ENCODE results near the gene NTN1.

NTN1 gene

DNA sequence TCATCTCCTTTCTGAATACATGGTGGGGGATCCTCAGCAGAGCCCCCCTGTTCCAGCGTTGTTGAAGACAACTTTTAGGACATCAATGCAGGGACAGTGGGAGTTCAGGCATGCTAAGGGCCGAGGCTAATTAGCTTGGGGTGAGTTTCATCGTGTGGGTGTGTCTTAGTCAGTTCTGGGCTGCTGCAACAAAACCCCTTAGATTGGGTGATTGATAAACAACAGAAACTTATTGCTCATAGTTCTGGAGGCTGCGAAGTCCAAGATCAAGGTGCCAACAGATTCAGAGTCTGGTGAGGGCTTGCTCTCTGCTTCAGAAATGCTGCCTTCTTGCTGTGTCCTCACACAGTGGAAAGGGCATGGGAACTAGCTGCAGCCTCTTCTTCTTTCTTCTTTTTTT is 214.0 kb downstream of the NTN1 start:
- no peak for TF ChIP-seq POLR2AphosphoS5 (IDR thresholded peaks at IDR 0.05; ENCODE audit: low read depth, low read length)
- TF ChIP-seq SPI1 (IDR thresholded peaks at IDR 0.05; ENCODE audit: low read depth, low read length) = no peak
- TF ChIP-seq PAX5 (IDR thresholded peaks at IDR 0.05; ENCODE audit: insufficient read depth, low read length, severe bottlenecking) = no peak
- no peak for TF ChIP-seq TAF1 (IDR thresholded peaks at IDR 0.05; ENCODE audit: low read depth, low read length)
- TF ChIP-seq POU2F2 (IDR thresholded peaks at IDR 0.05; ENCODE audit: low read depth, low read length) = no peak
- no peak for TF ChIP-seq POLR2A (IDR thresholded peaks at IDR 0.05; ENCODE audit: low read depth, low read length)
- FAIRE-seq (no peak), DNase-seq (ENCODE audit: insufficient read length, low spot score) (no peak)

DNA sequence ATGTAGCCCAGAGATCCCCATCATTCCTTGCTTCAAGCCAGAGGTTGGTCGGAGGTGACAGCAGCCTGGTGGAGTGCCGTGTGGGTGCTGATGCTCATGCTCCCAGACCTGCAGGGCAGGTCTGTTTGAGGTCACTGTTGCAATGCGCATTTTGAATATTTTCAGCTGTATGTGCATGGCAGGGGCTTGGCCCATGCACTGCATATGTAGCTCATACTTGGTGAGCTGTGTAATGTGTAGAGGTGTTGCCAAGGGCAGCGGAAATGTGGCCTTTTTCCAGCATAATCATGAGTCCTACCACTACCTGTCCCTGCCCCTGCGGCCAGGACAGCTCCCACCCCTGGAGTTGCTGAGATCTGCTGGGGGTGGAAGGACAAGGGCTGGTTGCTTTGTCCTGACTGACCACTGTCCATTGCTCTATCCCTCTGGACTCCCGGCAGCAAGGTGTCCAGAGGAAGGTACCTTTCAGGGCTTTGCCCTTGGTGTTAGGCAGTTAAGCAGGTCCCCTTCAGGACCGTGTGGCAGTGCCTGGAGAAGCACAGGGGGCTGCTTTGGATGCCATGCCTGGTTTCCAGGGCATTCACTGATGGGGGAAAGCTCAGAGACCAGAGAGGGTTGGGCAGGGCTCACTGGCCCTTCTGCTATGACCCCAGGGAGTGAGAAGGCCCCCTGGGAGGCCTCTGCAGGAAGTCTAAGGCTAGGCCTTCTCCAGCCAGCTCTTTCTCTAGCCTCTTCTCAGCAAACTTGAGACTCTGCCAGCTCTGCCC is 215.2 kb downstream of the NTN1 start:
- TF ChIP-seq POLR2A (IDR thresholded peaks at IDR 0.05; ENCODE audit: low read depth, low read length) (no peak), SPI1 (IDR thresholded peaks at IDR 0.05; ENCODE audit: low read depth, low read length) (no peak), TAF1 (IDR thresholded peaks at IDR 0.05; ENCODE audit: low read depth, low read length) (no peak), POLR2AphosphoS5 (IDR thresholded peaks at IDR 0.05; ENCODE audit: low read depth, low read length) (no peak), PAX5 (IDR thresholded peaks at IDR 0.05; ENCODE audit: insufficient read depth, low read length, severe bottlenecking) (no peak), POU2F2 (IDR thresholded peaks at IDR 0.05; ENCODE audit: low read depth, low read length) (no peak)
- DNase-seq (ENCODE audit: insufficient read length, low spot score) (no peak), FAIRE-seq (no peak)

DNA sequence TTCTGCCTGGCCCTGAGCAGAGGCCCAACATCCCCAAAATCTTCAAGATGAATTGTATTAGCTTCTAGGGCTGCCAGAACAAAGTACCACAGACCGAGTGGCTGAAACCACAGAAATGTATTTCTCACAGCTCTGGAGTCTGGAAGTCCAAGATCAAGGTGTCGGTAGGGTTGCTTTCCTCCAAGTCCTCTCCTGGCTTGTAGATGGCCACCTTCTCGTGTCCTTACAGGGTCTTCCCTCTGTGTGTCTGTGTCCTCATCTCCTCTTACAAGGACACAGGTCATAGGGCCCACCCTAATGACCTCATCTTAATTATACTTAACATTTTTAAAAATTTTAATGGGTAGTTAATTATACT is 215.7 kb downstream of the NTN1 start:
- TF ChIP-seq POU2F2 (IDR thresholded peaks at IDR 0.05; ENCODE audit: low read depth, low read length) = no peak
- TF ChIP-seq POLR2A (IDR thresholded peaks at IDR 0.05; ENCODE audit: low read depth, low read length) = no peak
- TF ChIP-seq SPI1 (IDR thresholded peaks at IDR 0.05; ENCODE audit: low read depth, low read length) = no peak
- no peak for TF ChIP-seq POLR2AphosphoS5 (IDR thresholded peaks at IDR 0.05; ENCODE audit: low read depth, low read length)
- no peak for TF ChIP-seq PAX5 (IDR thresholded peaks at IDR 0.05; ENCODE audit: insufficient read depth, low read length, severe bottlenecking)
- no peak for TF ChIP-seq TAF1 (IDR thresholded peaks at IDR 0.05; ENCODE audit: low read depth, low read length)
- FAIRE-seq = no peak
- no peak for DNase-seq (ENCODE audit: insufficient read length, low spot score)

DNA sequence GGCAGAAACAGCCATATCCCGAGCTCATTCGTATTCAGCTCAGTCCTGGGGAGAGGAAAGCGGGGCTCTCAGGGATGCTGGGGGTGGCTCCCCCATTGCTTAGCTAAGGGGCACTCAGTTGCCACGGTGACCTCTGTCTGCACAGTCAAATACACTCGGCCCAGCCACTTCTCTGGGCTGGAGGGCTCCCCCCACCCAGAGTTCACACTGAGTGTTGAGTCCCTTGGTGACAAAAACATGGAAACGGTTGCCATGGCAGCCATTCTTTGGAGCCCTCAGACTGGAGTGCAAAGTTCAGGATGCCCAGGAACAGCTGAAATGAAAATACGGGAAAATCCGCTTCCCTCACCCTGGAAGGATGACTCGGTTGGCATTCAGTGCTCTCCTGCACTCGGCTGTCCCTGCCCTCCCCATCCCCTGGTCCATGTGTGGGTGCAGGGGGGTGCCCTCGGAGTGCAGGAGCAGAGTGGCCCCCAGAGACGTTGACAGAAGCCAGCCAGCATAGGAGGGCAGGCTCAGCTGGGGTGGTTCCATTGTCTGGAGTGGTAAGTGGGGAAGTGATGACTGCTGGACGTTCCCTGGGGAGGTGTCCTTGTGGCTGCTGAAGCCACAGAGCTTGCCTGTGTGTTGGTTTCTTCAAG is 216.5 kb downstream of the NTN1 start:
- no peak for FAIRE-seq
- TF ChIP-seq SPI1 (IDR thresholded peaks at IDR 0.05; ENCODE audit: low read depth, low read length) = 0 out of 2 replicates have a peak, but pooled peaks have one; percentile 10
- TF ChIP-seq POU2F2 (IDR thresholded peaks at IDR 0.05; ENCODE audit: low read depth, low read length) = no peak
- no peak for DNase-seq (ENCODE audit: insufficient read length, low spot score)

DNA sequence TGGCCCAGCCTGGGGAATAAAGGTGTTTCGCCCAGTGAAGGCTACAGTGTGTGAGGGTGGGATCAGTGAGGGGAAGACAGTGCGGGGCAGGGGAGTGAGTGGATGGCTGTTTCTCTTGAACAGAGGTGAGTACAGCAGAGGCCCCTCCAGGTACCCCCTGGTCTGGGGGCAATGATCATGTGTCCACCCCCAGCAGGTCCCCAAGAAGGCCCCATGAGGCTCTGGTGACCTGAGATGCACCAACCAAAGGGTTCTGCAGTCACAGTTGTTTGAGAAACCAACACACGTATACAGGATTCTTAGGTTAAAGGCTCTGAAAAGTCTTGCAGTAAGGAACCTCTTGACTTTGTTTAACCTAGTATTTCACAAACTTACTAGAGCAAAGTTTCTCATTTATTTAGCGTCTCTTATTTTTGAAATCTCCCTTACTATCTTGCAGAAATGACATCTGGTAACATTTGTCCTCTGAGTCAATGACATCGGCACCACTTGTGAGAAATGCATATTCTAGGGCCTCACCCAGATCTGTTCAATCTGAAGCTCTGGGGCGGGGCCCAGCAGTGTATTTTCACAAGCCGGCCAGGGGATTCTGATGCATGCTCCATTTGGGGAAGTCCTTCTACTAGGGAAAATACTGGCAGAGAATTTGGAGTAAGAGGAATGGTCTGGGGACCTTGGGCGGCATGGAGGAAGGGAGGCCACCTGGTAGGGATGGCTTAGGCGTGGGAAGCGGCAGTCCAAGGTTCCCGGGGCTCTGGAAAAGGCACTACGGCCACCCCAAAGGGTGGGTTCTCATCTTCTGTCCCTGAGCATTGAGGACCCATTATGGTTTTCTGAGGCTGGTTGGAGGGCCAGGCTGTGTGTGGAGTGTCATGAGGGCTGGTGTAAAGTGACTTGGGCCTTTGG is 217.3 kb downstream of the NTN1 start:
- TF ChIP-seq POLR2A (IDR thresholded peaks at IDR 0.05; ENCODE audit: low read depth, low read length) (no peak), POU2F2 (IDR thresholded peaks at IDR 0.05; ENCODE audit: low read depth, low read length) (no peak), POLR2AphosphoS5 (IDR thresholded peaks at IDR 0.05; ENCODE audit: low read depth, low read length) (no peak), TAF1 (IDR thresholded peaks at IDR 0.05; ENCODE audit: low read depth, low read length) (no peak), PAX5 (IDR thresholded peaks at IDR 0.05; ENCODE audit: insufficient read depth, low read length, severe bottlenecking) (no peak), SPI1 (IDR thresholded peaks at IDR 0.05; ENCODE audit: low read depth, low read length) (no peak)
- DNase-seq (ENCODE audit: insufficient read length, low spot score) (no peak), FAIRE-seq (no peak)

DNA sequence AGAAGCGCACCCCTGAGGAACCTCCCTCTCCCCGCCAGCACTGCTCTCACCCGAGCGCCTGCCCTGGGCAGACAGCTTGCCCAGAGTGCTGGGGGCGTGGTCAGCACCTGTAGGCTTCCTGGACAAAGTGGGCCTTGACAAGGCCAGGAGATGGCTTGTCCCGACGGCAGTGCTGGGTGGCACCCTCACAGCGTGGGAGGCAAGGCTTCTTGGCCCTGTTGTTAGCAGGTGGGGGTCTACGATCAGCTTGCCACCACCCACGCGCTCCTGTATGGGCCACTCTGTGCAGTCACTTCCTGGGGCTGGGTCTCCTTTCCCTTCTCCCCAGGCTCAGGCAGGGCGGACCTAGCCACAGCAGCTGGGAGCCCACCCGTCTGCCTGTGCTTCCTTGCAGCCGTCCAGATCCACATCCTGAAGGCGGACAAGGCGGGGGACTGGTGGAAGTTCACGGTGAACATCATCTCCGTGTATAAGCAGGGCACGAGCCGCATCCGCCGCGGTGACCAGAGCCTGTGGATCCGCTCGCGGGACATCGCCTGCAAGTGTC is 218.0 kb downstream of the NTN1 start:
- FAIRE-seq = peak; percentile 65

DNA sequence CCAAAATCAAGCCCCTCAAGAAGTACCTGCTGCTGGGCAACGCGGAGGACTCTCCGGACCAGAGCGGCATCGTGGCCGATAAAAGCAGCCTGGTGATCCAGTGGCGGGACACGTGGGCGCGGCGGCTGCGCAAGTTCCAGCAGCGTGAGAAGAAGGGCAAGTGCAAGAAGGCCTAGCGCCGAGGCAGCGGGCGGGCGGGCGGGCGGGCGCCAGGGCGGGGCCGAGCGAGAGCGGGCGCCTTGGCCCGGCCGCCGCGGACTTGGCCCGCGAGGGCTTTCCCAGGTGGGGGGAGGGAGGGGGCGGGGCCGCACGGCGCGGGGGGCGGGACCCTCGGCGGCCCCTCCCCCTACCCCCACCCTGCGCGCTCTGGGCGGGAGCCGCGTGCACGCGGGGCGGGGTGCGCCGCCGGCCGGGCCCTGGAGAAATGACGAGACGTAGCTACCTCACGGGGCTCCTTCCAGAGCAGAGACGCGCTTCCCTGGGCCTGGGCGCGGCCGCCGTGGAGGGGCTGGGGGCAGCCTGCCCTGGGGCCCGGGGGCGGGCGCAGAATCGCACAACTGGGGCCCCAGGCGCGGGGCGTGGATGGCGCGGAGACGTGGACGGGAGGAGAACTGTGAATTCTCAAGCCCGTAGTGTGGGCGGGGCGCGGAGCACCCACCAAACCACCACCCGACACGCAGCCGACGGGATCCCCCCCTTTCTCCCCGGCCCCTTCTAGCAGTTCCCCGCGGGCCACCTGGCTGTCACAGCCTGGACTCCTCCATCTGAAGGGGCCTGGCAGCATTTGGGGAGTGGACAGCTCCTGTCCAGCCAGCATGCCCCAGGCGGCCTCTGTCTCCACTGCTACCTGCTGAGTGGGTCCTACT is 218.7 kb downstream of the NTN1 start:
- no peak for TF ChIP-seq TAF1 (IDR thresholded peaks at IDR 0.05; ENCODE audit: low read depth, low read length)
- no peak for TF ChIP-seq POLR2AphosphoS5 (IDR thresholded peaks at IDR 0.05; ENCODE audit: low read depth, low read length)
- TF ChIP-seq SPI1 (IDR thresholded peaks at IDR 0.05; ENCODE audit: low read depth, low read length) = no peak
- TF ChIP-seq POLR2A (IDR thresholded peaks at IDR 0.05; ENCODE audit: low read depth, low read length) = no peak
- no peak for TF ChIP-seq POU2F2 (IDR thresholded peaks at IDR 0.05; ENCODE audit: low read depth, low read length)
- no peak for TF ChIP-seq PAX5 (IDR thresholded peaks at IDR 0.05; ENCODE audit: insufficient read depth, low read length, severe bottlenecking)
- FAIRE-seq = peak; percentile 70
- DNase-seq (ENCODE audit: insufficient read length, low spot score) = peak; percentile 93

More for the DNA sequence above, 218.0 kb downstream of the NTN1 start:
- no peak for DNase-seq (ENCODE audit: insufficient read length, low spot score)
- TF ChIP-seq POLR2AphosphoS5 (IDR thresholded peaks at IDR 0.05; ENCODE audit: low read depth, low read length) = no peak
- TF ChIP-seq POLR2A (IDR thresholded peaks at IDR 0.05; ENCODE audit: low read depth, low read length) = no peak
- TF ChIP-seq POU2F2 (IDR thresholded peaks at IDR 0.05; ENCODE audit: low read depth, low read length) = no peak
- TF ChIP-seq TAF1 (IDR thresholded peaks at IDR 0.05; ENCODE audit: low read depth, low read length) = no peak
- TF ChIP-seq SPI1 (IDR thresholded peaks at IDR 0.05; ENCODE audit: low read depth, low read length) = no peak
- TF ChIP-seq PAX5 (IDR thresholded peaks at IDR 0.05; ENCODE audit: insufficient read depth, low read length, severe bottlenecking) = no peak

DNA sequence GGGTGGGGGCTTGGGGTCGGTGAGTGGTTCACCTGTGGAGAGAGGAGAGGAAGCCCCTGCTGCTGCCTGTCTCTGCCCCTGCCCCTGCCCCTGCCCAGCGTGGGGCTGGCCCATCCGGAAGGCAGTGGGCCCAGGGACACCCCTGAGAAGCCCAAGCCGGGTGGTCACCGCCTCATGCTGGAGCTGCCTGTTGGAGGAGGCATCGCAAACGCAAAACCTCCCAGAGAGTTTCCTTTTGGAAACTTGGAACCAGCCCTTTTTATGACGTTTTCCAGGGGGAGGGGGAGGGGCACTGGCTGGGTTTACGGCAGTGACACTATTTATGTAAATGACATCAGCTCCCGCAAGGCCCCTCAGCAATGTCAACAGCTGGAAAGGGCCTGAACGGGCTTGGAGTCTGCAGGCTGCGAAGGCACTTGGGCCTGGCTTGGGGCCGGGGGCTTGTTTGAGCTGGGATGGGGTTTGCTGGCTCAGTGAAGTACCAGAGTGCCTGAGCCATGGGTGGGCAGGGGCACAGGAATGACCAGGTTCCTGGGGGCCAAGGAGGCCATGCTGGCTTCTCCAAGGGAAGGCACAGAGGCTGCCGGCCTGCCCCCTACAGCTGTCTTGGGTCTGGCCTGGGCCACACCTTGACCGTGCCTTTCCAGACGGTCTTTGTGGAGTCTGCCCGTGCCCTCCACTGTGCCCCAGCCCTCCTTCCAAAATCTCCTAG is 219.5 kb downstream of the NTN1 start:
- FAIRE-seq (no peak), DNase-seq (ENCODE audit: insufficient read length, low spot score) (no peak)
- TF ChIP-seq PAX5 (IDR thresholded peaks at IDR 0.05; ENCODE audit: insufficient read depth, low read length, severe bottlenecking) = no peak
